GM23248 (cell line): Measurements from ENCODE around the gene ROR1.

Experiments used
- EZH2 ChIP-seq: fragments of 200-600 bp; sonication (generic); IDR thresholded peaks from 2 replicates; pipeline ENCODE4 v1.6.1; 2018; ENCODE audit warnings: antibody characterized with exemption, mild to moderate bottlenecking; ENCODE audit not compliant: insufficient read depth, poor library complexity, severe bottlenecking
- EZH2phosphoT487 ChIP-seq: fragments of 200-600 bp; sonication (generic); IDR thresholded peaks from 2 replicates; pipeline ENCODE4 v1.6.1; 2018; ENCODE audit warnings: antibody characterized with exemption, moderate library complexity, mild to moderate bottlenecking, low read depth; ENCODE audit not compliant: insufficient read depth

DNA sequence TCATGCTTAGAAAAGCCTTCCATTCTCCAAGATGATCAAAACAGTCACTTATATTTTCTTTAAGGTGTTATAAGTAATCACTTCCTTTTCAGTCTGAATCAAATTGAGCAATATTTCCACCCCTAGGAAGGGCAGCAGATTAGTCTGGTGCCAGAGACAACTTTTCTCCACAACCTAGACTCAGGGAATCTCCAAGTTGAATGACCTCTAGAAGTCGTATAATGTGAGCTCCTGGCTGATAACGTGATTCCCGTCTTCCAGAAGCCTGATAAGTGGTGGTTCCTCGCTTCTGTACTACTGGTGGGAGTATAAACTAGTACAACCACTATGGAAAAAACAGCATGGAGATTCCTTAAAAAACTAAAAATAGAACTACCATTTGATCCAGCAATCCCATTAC lies 251.2 kb downstream of the ROR1 start:
- TF ChIP-seq EZH2 (no peak), EZH2phosphoT487 (no peak)
